Stimulated activated effector memory CD8-positive, alpha-beta T cell treated with anti-CD3 and anti-CD28 coated beads, Interleukin-12 subunit alpha, Interleukin-12 subunit beta, amount 100 ng/mL, for 72 hours (primary cell): Measurements from ENCODE around the gene NRP1.

Experiments
- ATAC-seq: fragments of 150-1000 bp; cut with Tn5 transposase; 2 replicates; pipeline ENCODE4 v1.10.0; 2021
- DNase-seq, 2 donors: peaks; one replicate each; pipeline ENCODE4 v3.0.0; 2021 to 2022; ENCODE audit warnings: low spot score in 2 of 2
- H3K27ac Mint-ChIP-seq: one replicate; pipeline ENCODE4 v1.8.0; 2022; ENCODE audit warnings: mild to moderate bottlenecking, mixed read lengths
- H3K36me3 Mint-ChIP-seq: one replicate; pipeline ENCODE4 v1.8.0; 2022; ENCODE audit warnings: mild to moderate bottlenecking, mixed read lengths
- H3K4me1 Mint-ChIP-seq: one replicate; pipeline ENCODE4 v1.8.0; 2022; ENCODE audit warnings: mixed read lengths
- H3K4me3 Mint-ChIP-seq: one replicate; pipeline ENCODE4 v1.8.0; 2022; ENCODE audit warnings: mild to moderate bottlenecking, mixed read lengths
- H3K9me3 Mint-ChIP-seq: one replicate; pipeline ENCODE4 v1.8.0; 2022; ENCODE audit warnings: mixed read lengths

Gene NRP1

GRCh38 chr10:33295851-33296250, 38.6 kb downstream of the NRP1 start:
- H3K9me3 Mint-ChIP-seq = no peaks in the 10 kb centered on the region
- DNase-seq (no peak), ATAC-seq (no peak)
- H3K4me1 Mint-ChIP-seq = no peaks in the 10 kb centered on the region
- H3K36me3 Mint-ChIP-seq = peaks cover 5% of the 10 kb centered on the region
- H3K4me3 Mint-ChIP-seq = no peak overlapping the region
- no peak overlapping the region for H3K27ac Mint-ChIP-seq

- ATAC-seq = no peak
- no peak overlapping the region for H3K4me3 Mint-ChIP-seq
- no peaks in the 10 kb centered on the region for H3K36me3 Mint-ChIP-seq
- DNase-seq = no peak
- H3K4me1 Mint-ChIP-seq = no peaks in the 10 kb centered on the region
- no peak overlapping the region for H3K27ac Mint-ChIP-seq
- no peaks in the 10 kb centered on the region for H3K9me3 Mint-ChIP-seq
Measured at GRCh38 chr10:33293531-33294170, 40.8 kb downstream of the NRP1 start.

GRCh38 chr10:33293076-33293475, 41.4 kb downstream of the NRP1 start:
- ATAC-seq = no peak
- no peak overlapping the region for H3K27ac Mint-ChIP-seq
- H3K36me3 Mint-ChIP-seq = no peaks in the 10 kb centered on the region
- H3K4me1 Mint-ChIP-seq = no peaks in the 10 kb centered on the region
- no peak for DNase-seq
- no peak overlapping the region for H3K4me3 Mint-ChIP-seq
- H3K9me3 Mint-ChIP-seq = no peaks in the 10 kb centered on the region

- Mint-ChIP-seq H3K9me3 (no peaks in the 10 kb centered on the region), H3K36me3 (no peaks in the 10 kb centered on the region)
- DNase-seq = no peak
Measured at GRCh38 chr10:33291053-33291592, 43.3 kb downstream of the NRP1 start.

GRCh38 chr10:33290321-33291052, 44.0 kb downstream of the NRP1 start:
- DNase-seq (no peak), ATAC-seq (no peak)
- no peaks in the 10 kb centered on the region for H3K4me1 Mint-ChIP-seq
- H3K4me3 Mint-ChIP-seq = no peak overlapping the region
- H3K27ac Mint-ChIP-seq = no peak overlapping the region
- no peaks in the 10 kb centered on the region for H3K9me3 Mint-ChIP-seq
- H3K36me3 Mint-ChIP-seq = no peaks in the 10 kb centered on the region

More at GRCh38 chr10:33291053-33291592, 43.3 kb downstream of the NRP1 start:
- H3K4me1 Mint-ChIP-seq = no peaks in the 10 kb centered on the region
- ATAC-seq = no peak
- no peak overlapping the region for H3K27ac Mint-ChIP-seq
- H3K4me3 Mint-ChIP-seq = no peak overlapping the region

GRCh38 chr10:33289776-33290175, 44.7 kb downstream of the NRP1 start:
- H3K4me1 Mint-ChIP-seq = no peaks in the 10 kb centered on the region
- H3K27ac Mint-ChIP-seq = no peak overlapping the region
- no peaks in the 10 kb centered on the region for H3K36me3 Mint-ChIP-seq
- H3K4me3 Mint-ChIP-seq = no peak overlapping the region
- DNase-seq (no peak), ATAC-seq (no peak)
- no peaks in the 10 kb centered on the region for H3K9me3 Mint-ChIP-seq

- no peaks in the 10 kb centered on the region for H3K9me3 Mint-ChIP-seq
- no peaks in the 10 kb centered on the region for H3K36me3 Mint-ChIP-seq
- ATAC-seq = no peak
- no peak for DNase-seq
- H3K4me3 Mint-ChIP-seq = no peak overlapping the region
- H3K4me1 Mint-ChIP-seq = no peaks in the 10 kb centered on the region
- no peak overlapping the region for H3K27ac Mint-ChIP-seq
Measured at GRCh38 chr10:33288127-33288526, 46.3 kb downstream of the NRP1 start.

- no peaks in the 10 kb centered on the region for H3K9me3 Mint-ChIP-seq
- H3K36me3 Mint-ChIP-seq = no peaks in the 10 kb centered on the region
- no peak overlapping the region for H3K4me3 Mint-ChIP-seq
- ATAC-seq (no peak), DNase-seq (no peak)
- no peaks in the 10 kb centered on the region for H3K4me1 Mint-ChIP-seq
- no peak overlapping the region for H3K27ac Mint-ChIP-seq
Measured at GRCh38 chr10:33287112-33287511, 47.4 kb downstream of the NRP1 start.

GRCh38 chr10:33286157-33286934, 48.1 kb downstream of the NRP1 start:
- H3K4me1 Mint-ChIP-seq = no peaks in the 10 kb centered on the region
- H3K9me3 Mint-ChIP-seq = no peaks in the 10 kb centered on the region
- H3K36me3 Mint-ChIP-seq = no peaks in the 10 kb centered on the region
- DNase-seq (no peak), ATAC-seq (no peak)
- no peak overlapping the region for H3K4me3 Mint-ChIP-seq
- H3K27ac Mint-ChIP-seq = no peak overlapping the region

- DNase-seq (no peak), ATAC-seq (no peak)
- Mint-ChIP-seq H3K36me3 (no peaks in the 10 kb centered on the region), H3K27ac (no peak overlapping the region), H3K4me1 (no peaks in the 10 kb centered on the region), H3K9me3 (no peaks in the 10 kb centered on the region), H3K4me3 (no peak overlapping the region)
Measured at GRCh38 chr10:33284945-33285344, 49.5 kb downstream of the NRP1 start.

- no peaks in the 10 kb centered on the region for H3K4me1 Mint-ChIP-seq
- no peak for DNase-seq
- no peak for ATAC-seq
- no peaks in the 10 kb centered on the region for H3K36me3 Mint-ChIP-seq
- H3K27ac Mint-ChIP-seq = no peak overlapping the region
- no peak overlapping the region for H3K4me3 Mint-ChIP-seq
- no peaks in the 10 kb centered on the region for H3K9me3 Mint-ChIP-seq
Measured at GRCh38 chr10:33279811-33280602, 54.5 kb downstream of the NRP1 start.

- H3K4me1 Mint-ChIP-seq = no peaks in the 10 kb centered on the region
- no peaks in the 10 kb centered on the region for H3K9me3 Mint-ChIP-seq
- DNase-seq (no peak), ATAC-seq (no peak)
- no peaks in the 10 kb centered on the region for H3K36me3 Mint-ChIP-seq
- H3K27ac Mint-ChIP-seq = no peak overlapping the region
- no peak overlapping the region for H3K4me3 Mint-ChIP-seq
Measured at GRCh38 chr10:33279276-33279675, 55.2 kb downstream of the NRP1 start.

- H3K4me3 Mint-ChIP-seq = no peak overlapping the region
- H3K4me1 Mint-ChIP-seq = no peaks in the 10 kb centered on the region
- ATAC-seq (no peak), DNase-seq (no peak)
- no peaks in the 10 kb centered on the region for H3K9me3 Mint-ChIP-seq
- H3K27ac Mint-ChIP-seq = no peak overlapping the region
- no peaks in the 10 kb centered on the region for H3K36me3 Mint-ChIP-seq
Measured at GRCh38 chr10:33278198-33278597, 56.3 kb downstream of the NRP1 start.

GRCh38 chr10:33277135-33277536, 57.3 kb downstream of the NRP1 start:
- H3K4me1 Mint-ChIP-seq = no peaks in the 10 kb centered on the region
- DNase-seq (no peak), ATAC-seq (no peak)
- no peak overlapping the region for H3K4me3 Mint-ChIP-seq
- H3K36me3 Mint-ChIP-seq = no peaks in the 10 kb centered on the region
- no peak overlapping the region for H3K27ac Mint-ChIP-seq
- no peaks in the 10 kb centered on the region for H3K9me3 Mint-ChIP-seq
